Non-pigmented ciliary epithelial cell (primary cell): Measurements from ENCODE around the gene PCDHGA9.
"Not testable (repeated sequence)": the region's sequence is repeated elsewhere in the genome, so short reads cannot be mapped to it uniquely, and the experiment has no call there.

Experiments used
- DNase-seq: peaks from one replicate; pipeline ENCODE4 v3.0.0-alpha.2; 2010; ENCODE audit warnings: low read depth

PCDHGA9 gene

GRCh38 chr5:141402553-141403243 lies at the start of gene PCDHGA9:
PCDHGA9 (plus strand) TSS chr5:141402778; CDS start chr5:141402953, 175 bp downstream.
- no peak for DNase-seq

GRCh38 chr5:141354900-141355469 lies 47.6 kb upstream of the PCDHGA9 start, which contains the start of gene PCDHGA4:
PCDHGA4 (plus strand) TSS chr5:141355021; CDS start chr5:141355108, 87 bp downstream.
- no peak for DNase-seq

DNA sequence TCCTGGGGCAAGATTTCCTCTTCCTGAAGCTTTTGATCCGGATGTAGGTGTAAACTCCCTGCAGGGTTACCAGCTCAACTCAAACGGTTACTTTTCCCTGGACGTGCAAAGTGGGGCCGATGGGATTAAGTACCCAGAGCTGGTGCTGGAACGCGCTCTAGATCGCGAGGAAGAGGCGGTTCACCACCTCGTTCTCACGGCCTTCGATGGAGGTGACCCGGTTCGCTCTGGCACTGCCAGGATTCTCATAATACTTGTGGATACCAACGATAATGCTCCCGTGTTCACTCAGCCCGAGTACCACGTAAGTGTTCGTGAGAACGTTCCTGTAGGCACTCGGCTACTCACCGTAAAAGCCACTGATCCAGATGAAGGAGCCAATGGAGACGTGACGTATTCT lies 46.9 kb upstream of the PCDHGA9 start:
- DNase-seq = no peak

- DNase-seq = no peak
Measured at GRCh38 chr5:141356133-141356532, 46.4 kb upstream of the PCDHGA9 start.

DNA sequence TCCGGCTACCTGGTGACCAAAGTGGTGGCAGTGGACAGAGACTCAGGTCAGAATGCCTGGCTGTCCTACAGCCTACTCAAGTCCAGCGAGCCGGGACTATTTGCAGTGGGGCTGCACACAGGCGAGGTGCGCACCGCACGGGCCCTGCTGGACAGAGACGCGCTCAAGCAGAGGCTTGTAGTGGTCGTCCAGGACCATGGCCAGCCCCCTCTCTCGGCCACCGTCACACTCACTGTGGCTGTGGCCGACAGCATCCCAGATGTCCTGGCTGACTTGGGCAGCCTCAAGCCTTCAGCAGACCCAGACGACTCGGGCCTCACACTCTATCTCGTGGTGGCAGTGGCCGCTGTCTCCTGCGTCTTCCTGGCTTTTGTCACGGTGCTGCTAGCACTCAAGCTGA lies 45.6 kb upstream of the PCDHGA9 start:
- no peak for DNase-seq

- DNase-seq = no peak
Measured at GRCh38 chr5:141359790-141360426, 42.7 kb upstream of the PCDHGA9 start, which contains the start of gene PCDHGB2. PCDHGB2 (plus strand) TSS chr5:141359994; CDS start chr5:141360136, 142 bp downstream.

DNA sequence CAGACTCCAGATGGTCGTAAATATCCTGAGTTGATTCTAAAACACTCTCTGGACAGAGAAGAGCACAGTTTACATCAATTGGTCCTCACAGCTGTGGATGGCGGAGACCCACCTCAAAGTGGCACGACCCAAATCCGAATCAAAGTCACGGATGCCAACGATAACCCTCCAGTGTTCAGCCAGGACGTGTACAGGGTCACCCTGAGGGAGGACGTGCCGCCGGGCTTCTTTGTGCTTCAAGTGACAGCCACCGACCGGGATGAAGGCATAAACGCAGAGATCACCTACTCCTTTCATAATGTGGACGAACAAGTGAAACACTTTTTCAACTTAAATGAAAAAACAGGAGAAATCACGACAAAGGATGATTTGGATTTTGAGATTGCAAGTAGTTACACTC lies 41.9 kb upstream of the PCDHGA9 start:
- DNase-seq = no peak

DNA sequence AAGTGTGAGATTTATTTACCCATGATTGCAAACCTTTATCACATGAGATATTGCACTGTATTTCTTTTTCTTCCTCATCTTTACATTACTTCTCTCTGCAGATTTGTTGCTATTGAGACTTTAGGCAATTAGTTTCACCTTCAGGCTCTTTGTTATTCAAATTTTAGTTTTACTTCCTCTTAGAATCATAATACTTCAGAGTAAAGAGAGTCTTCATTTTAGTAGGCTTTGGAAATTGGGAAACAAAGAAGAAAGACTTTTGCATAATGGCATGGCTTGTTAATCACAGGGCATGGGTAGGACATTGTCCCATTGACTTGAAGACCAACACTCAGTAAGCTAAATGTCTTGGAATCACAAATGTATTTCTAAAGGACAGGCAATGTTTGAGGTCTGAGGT lies 39.9 kb upstream of the PCDHGA9 start:
- no peak for DNase-seq

- no peak for DNase-seq
Measured at GRCh38 chr5:141363952-141364660, 38.5 kb upstream of the PCDHGA9 start, which contains the start of gene PCDHGA5. PCDHGA5 (plus strand) TSS chr5:141364162; CDS start chr5:141364331, 169 bp downstream.

DNA sequence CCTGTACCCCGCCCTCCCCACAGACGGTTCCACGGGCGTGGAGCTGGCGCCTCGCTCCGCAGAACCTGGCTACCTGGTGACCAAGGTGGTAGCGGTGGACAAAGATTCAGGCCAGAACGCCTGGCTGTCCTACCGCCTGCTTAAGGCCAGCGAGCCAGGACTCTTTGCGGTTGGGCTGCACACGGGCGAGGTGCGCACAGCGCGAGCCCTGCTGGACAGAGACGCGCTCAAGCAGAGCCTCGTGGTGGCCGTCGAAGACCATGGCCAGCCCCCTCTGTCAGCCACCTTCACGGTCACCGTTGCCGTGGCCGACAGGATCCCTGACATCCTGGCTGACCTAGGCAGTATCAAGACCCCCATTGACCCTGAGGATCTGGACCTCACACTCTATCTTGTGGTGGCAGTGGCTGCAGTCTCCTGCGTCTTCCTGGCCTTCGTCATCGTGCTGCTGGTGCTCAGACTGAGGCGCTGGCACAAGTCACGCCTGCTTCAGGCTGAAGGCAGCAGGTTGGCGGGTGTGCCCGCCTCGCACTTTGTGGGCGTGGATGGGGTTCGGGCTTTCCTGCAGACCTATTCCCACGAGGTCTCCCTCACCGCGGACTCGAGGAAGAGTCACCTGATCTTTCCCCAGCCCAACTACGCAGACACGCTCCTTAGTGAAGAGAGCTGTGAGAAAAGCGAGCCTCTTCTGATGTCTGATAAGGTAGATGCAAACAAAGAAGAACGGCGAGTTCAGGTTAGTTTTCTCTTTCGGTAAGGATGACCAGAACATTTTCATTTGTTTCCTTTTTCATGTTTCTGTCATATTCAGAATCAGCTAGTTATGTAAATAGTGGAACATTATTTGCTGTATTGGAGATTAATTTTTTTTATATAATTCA lies 36.3 kb upstream of the PCDHGA9 start:
- DNase-seq = no peak

GRCh38 chr5:141369994-141370848 lies 32.4 kb upstream of the PCDHGA9 start, which contains the start of gene PCDHGB3:
PCDHGB3 (plus strand) TSS chr5:141370242; CDS start chr5:141370395, 153 bp downstream.
- DNase-seq = no peak

GRCh38 chr5:141371572-141372475 lies 30.8 kb upstream of the PCDHGA9 start:
- no peak for DNase-seq

DNA sequence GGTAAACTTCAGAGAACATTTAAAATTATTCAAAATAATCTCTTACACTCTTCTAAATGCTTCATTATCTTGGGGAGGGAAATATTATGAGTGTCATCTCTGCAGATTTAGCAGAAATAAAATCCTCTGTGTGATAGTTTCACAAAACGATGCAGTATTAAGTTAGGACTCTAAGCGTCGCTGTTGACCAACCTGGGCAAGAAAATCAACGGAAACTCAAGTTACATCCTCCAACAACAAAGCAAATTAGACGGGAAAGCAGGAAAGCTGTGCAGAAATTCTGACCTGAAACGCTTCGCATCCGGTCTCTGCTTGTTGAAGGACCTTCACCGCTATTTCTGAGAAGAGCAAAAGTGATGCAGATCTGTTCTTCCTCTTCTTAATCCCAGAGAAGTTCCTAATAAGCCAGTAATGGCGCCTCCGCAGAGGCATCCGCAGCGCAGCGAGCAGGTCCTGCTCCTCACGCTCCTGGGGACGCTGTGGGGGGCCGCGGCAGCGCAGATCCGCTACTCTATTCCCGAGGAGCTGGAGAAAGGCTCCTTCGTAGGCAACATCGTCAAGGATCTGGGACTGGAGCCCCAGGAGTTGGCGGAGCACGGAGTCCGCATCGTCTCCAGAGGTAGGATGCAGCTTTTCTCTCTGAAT lies 28.8 kb upstream of the PCDHGA9 start, which contains the start of gene PCDHGA6:
TSS of gene PCDHGA6 (plus strand) at position 219 of the 645 bp plus-strand sequence. CDS start at position 412, 193 bp downstream.
- DNase-seq = no peak

GRCh38 chr5:141374627-141375026 lies 28.0 kb upstream of the PCDHGA9 start:
- no peak for DNase-seq

- not testable (repeated sequence) for DNase-seq
Measured at GRCh38 chr5:141375444-141376155, 27.0 kb upstream of the PCDHGA9 start.

GRCh38 chr5:141382469-141383294 lies 19.9 kb upstream of the PCDHGA9 start, which contains the start of gene PCDHGA7:
PCDHGA7 (plus strand) TSS chr5:141382742; CDS start chr5:141382900, 158 bp downstream.
- no peak for DNase-seq

GRCh38 chr5:141383345-141383744 lies 19.2 kb upstream of the PCDHGA9 start:
- no peak for DNase-seq
